ENCODE data around the gene PPP3CB.

Gene PPP3CB

DNA sequence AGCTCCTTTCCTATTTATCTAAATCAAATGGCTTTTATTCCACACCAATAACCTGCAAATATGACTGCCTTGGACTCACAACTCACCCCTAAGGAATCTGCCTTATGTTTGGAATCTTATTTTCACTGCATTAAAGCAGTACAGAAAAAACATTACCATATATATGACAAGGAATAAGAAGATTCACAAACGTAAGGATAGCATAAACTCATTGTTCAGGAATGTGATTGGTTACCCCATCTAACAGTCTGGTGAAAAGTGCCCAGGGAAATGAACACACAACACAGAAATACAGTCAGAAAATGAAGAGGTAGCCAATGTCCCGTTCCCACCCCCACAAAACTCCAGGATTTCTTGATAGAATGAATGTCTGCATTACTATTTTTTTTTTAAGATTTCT is 2.0 kb downstream of the PPP3CB start:
- Histone ChIP-seq H3K9me3 (ENCODE audit: control insufficient read depth in 2 of 2, low read length in 2 of 2) (no peaks in the 10 kb centered on the region), H3K4me1 (ENCODE audit: control insufficient read depth in 2 of 2, insufficient read depth in 2 of 2, low read length in 2 of 2) (peaks cover 12 to 18% of the 10 kb centered on the region in 2 donors), H3K36me3 (ENCODE audit: control insufficient read depth in 2 of 2, insufficient read depth in 2 of 2, low read length in 2 of 2) (peaks cover 6 to 12% of the 10 kb centered on the region in 2 donors), H3K27me3 (ENCODE audit: control insufficient read depth in 2 of 2, insufficient read depth in 2 of 2, low read length in 2 of 2) (no peaks in the 10 kb centered on the region), H3K9ac (ENCODE audit: low read depth in 1 of 2, low read length in 2 of 2) (peak overlapping the region in 1 of 2 donors; percentile 17), H3K4me3 (ENCODE audit: low read length in 2 of 2) (peak overlapping the region in 1 of 2 donors; percentile 93), H3K27ac (ENCODE audit: low read depth in 2 of 2, low read length in 2 of 2) (no peak overlapping the region)

DNA sequence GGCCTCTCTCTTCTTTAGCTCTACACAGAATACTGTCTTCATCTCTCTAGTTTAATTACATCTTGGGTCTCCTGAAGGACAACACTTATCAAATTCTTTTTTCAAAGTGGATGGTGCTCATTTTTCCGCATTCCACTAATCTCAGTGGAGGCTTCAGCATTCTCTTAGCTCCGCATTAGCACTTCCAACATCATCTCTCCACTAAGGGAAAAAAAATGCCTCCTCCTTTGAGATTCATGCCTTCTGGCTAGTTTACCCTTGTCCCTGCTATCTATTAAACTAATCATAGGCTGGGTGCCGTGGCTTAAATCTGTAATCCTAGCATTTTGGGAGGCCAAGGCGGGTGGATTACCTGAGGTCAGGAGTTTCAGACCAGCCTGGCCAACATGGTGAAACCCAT is 9.2 kb downstream of the PPP3CB start:
- no peak overlapping the region for H3K4me3 ChIP-seq (ENCODE audit: low read length in 2 of 2)
- no peak overlapping the region for H3K27ac ChIP-seq (ENCODE audit: low read depth in 2 of 2, low read length in 2 of 2)
- H3K9ac ChIP-seq (ENCODE audit: low read depth in 1 of 2, low read length in 2 of 2): no peak overlapping the region
- peaks cover 0 to 6% of the 10 kb centered on the region in 2 donors for H3K36me3 ChIP-seq (ENCODE audit: control insufficient read depth in 2 of 2, insufficient read depth in 2 of 2, low read length in 2 of 2)
- no peaks in the 10 kb centered on the region for H3K4me1 ChIP-seq (ENCODE audit: control insufficient read depth in 2 of 2, insufficient read depth in 2 of 2, low read length in 2 of 2)
- H3K9me3 ChIP-seq (ENCODE audit: control insufficient read depth in 2 of 2, low read length in 2 of 2): no peaks in the 10 kb centered on the region
- H3K27me3 ChIP-seq (ENCODE audit: control insufficient read depth in 2 of 2, insufficient read depth in 2 of 2, low read length in 2 of 2): no peaks in the 10 kb centered on the region

DNA sequence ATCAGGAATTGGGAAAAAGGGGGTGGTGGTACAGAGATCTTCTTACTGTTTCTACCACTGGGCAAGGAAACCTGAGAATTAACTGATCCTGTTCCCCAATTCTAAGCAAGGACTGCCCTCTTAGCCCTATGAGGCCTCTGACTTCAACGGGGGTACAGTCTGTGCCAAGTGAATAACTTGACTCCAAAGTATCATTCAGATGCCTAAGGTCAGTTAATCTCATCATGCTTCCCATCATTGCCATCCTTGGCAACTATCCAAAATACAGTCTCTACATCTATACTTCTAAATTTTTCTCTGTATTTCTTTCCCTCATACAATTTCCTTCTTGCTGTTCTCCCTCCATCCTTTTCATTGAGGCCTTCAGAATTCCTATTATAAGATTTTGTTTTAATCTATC is 10.5 kb downstream of the PPP3CB start:
- no peak overlapping the region for H3K4me3 ChIP-seq (ENCODE audit: low read length in 2 of 2)
- H3K27me3 ChIP-seq (ENCODE audit: control insufficient read depth in 2 of 2, insufficient read depth in 2 of 2, low read length in 2 of 2): no peaks in the 10 kb centered on the region
- H3K27ac ChIP-seq (ENCODE audit: low read depth in 2 of 2, low read length in 2 of 2): no peak overlapping the region
- no peaks in the 10 kb centered on the region for H3K9me3 ChIP-seq (ENCODE audit: control insufficient read depth in 2 of 2, low read length in 2 of 2)
- peaks cover 0 to 6% of the 10 kb centered on the region in 2 donors for H3K36me3 ChIP-seq (ENCODE audit: control insufficient read depth in 2 of 2, insufficient read depth in 2 of 2, low read length in 2 of 2)
- no peaks in the 10 kb centered on the region for H3K4me1 ChIP-seq (ENCODE audit: control insufficient read depth in 2 of 2, insufficient read depth in 2 of 2, low read length in 2 of 2)
- H3K9ac ChIP-seq (ENCODE audit: low read depth in 1 of 2, low read length in 2 of 2): no peak overlapping the region

DNA sequence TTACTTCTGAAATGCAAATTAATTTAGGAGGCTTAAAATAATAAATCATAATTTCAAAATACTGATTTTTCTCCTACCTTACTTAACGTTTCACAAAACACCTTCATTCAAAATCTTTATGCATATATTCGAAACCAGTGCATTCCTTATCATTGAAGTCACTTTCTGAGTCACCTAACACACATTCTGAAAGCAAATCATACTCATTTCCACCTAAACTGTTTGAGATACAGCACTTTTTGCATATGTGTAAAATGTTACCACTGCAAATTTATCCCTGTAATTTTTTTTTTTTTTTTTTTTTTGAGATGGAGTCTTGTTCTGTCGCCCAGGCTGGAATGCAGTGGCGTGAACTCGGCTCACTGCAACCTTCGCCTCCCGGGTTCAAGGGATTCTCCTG is 15.7 kb downstream of the PPP3CB start:
- no peaks in the 10 kb centered on the region for H3K4me1 ChIP-seq (ENCODE audit: control insufficient read depth in 2 of 2, insufficient read depth in 2 of 2, low read length in 2 of 2)
- no peaks in the 10 kb centered on the region for H3K27me3 ChIP-seq (ENCODE audit: control insufficient read depth in 2 of 2, insufficient read depth in 2 of 2, low read length in 2 of 2)
- no peaks in the 10 kb centered on the region for H3K9me3 ChIP-seq (ENCODE audit: control insufficient read depth in 2 of 2, low read length in 2 of 2)
- peaks cover 24 to 25% of the 10 kb centered on the region in 2 donors for H3K36me3 ChIP-seq (ENCODE audit: control insufficient read depth in 2 of 2, insufficient read depth in 2 of 2, low read length in 2 of 2)
- no peak overlapping the region for H3K4me3 ChIP-seq (ENCODE audit: low read length in 2 of 2)
- no peak overlapping the region for H3K27ac ChIP-seq (ENCODE audit: low read depth in 2 of 2, low read length in 2 of 2)
- H3K9ac ChIP-seq (ENCODE audit: low read depth in 1 of 2, low read length in 2 of 2): no peak overlapping the region

DNA sequence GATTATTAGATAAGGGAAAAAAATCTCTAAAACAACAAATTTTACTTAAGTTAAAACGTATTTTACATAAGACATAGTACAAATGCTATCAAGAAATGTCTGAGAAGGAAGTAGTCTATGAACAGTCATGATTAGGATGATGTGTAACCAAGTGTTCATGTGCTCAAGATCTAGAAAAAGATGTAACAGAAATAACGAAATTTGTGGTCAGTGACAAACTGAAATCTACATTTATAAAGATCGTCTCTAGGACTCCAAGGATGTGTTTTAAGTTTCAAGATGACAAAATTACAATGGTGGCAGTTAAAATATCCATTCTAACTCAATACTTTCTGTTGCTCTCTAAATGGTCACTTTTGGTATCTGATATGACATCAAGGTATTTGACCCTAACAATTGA is 17.2 kb downstream of the PPP3CB start:
- H3K9ac ChIP-seq (ENCODE audit: low read depth in 1 of 2, low read length in 2 of 2): no peak overlapping the region
- peaks cover 25 to 34% of the 10 kb centered on the region in 2 donors for H3K36me3 ChIP-seq (ENCODE audit: control insufficient read depth in 2 of 2, insufficient read depth in 2 of 2, low read length in 2 of 2)
- H3K4me3 ChIP-seq (ENCODE audit: low read length in 2 of 2): no peak overlapping the region
- no peaks in the 10 kb centered on the region for H3K9me3 ChIP-seq (ENCODE audit: control insufficient read depth in 2 of 2, low read length in 2 of 2)
- H3K4me1 ChIP-seq (ENCODE audit: control insufficient read depth in 2 of 2, insufficient read depth in 2 of 2, low read length in 2 of 2): no peaks in the 10 kb centered on the region
- H3K27me3 ChIP-seq (ENCODE audit: control insufficient read depth in 2 of 2, insufficient read depth in 2 of 2, low read length in 2 of 2): no peaks in the 10 kb centered on the region
- no peak overlapping the region for H3K27ac ChIP-seq (ENCODE audit: low read depth in 2 of 2, low read length in 2 of 2)

DNA sequence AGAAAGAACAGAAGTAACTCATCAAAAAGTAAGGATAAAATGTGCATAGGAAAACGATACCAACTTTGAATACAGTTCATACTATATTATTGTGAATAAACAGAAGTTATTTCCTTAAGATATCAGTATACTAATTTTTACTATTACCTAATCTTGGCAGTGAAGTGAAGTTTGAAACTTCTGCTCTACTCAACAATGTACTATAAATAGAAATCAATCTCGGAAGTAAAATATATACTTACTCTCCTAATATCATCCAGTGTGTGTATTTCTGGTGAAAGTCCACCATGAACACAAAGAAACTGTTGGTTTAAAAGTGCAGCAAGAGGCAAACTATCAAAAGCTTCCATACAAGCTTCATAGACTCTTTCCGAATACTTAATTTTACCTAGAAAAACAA is 24.6 kb downstream of the PPP3CB start:
- Histone ChIP-seq H3K36me3 (ENCODE audit: control insufficient read depth in 2 of 2, insufficient read depth in 2 of 2, low read length in 2 of 2) (peaks cover 35 to 59% of the 10 kb centered on the region in 2 donors), H3K27me3 (ENCODE audit: control insufficient read depth in 2 of 2, insufficient read depth in 2 of 2, low read length in 2 of 2) (no peaks in the 10 kb centered on the region), H3K4me3 (ENCODE audit: low read length in 2 of 2) (no peak overlapping the region), H3K4me1 (ENCODE audit: control insufficient read depth in 2 of 2, insufficient read depth in 2 of 2, low read length in 2 of 2) (no peaks in the 10 kb centered on the region), H3K9me3 (ENCODE audit: control insufficient read depth in 2 of 2, low read length in 2 of 2) (no peaks in the 10 kb centered on the region), H3K27ac (ENCODE audit: low read depth in 2 of 2, low read length in 2 of 2) (no peak overlapping the region), H3K9ac (ENCODE audit: low read depth in 1 of 2, low read length in 2 of 2) (no peak overlapping the region)

DNA sequence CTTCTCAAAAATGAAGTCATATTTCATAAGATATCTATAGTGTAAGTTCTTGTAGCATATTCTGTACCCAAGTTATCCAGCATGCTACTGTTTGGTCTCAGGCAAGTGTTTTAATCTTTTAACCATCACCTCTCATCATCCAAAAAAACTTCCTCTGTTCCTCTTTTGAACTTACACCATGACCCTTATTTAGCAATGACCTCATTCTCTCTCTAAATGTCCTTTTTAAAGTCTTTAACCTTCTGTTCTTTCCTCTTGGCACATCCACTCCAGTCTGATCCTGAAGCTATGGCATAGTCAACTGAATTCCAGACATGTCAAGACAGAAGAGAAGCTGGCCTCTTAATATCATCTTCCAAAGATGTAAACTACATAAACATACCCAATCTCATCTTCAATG is 26.2 kb downstream of the PPP3CB start:
- no peak overlapping the region for H3K9ac ChIP-seq (ENCODE audit: low read depth in 1 of 2, low read length in 2 of 2)
- no peak overlapping the region for H3K27ac ChIP-seq (ENCODE audit: low read depth in 2 of 2, low read length in 2 of 2)
- H3K27me3 ChIP-seq (ENCODE audit: control insufficient read depth in 2 of 2, insufficient read depth in 2 of 2, low read length in 2 of 2): no peaks in the 10 kb centered on the region
- H3K4me3 ChIP-seq (ENCODE audit: low read length in 2 of 2): no peak overlapping the region
- no peaks in the 10 kb centered on the region for H3K9me3 ChIP-seq (ENCODE audit: control insufficient read depth in 2 of 2, low read length in 2 of 2)
- H3K4me1 ChIP-seq (ENCODE audit: control insufficient read depth in 2 of 2, insufficient read depth in 2 of 2, low read length in 2 of 2): no peaks in the 10 kb centered on the region
- H3K36me3 ChIP-seq (ENCODE audit: control insufficient read depth in 2 of 2, insufficient read depth in 2 of 2, low read length in 2 of 2): peaks cover 39 to 49% of the 10 kb centered on the region in 2 donors

DNA sequence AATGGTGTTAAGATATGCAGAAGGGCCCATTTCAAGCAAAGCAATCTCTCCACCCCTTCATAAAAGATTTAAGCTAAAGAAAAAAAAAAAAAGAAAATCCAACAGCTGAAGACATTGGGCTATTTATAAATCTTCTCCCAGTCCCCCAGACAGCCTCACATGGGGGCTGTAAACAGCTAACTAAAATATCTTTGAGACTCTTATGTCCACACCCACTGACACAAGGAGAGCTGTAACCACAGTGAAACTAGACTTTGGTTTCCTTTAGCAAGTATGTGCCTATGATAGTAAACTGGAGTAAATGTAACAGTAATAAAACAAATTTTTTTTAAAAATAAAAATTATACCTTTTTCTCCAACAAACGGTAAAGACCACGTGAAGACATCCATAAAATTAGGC is 28.6 kb downstream of the PPP3CB start:
- H3K4me1 ChIP-seq (ENCODE audit: control insufficient read depth in 2 of 2, insufficient read depth in 2 of 2, low read length in 2 of 2): no peaks in the 10 kb centered on the region
- no peak overlapping the region for H3K4me3 ChIP-seq (ENCODE audit: low read length in 2 of 2)
- no peaks in the 10 kb centered on the region for H3K9me3 ChIP-seq (ENCODE audit: control insufficient read depth in 2 of 2, low read length in 2 of 2)
- H3K27ac ChIP-seq (ENCODE audit: low read depth in 2 of 2, low read length in 2 of 2): no peak overlapping the region
- no peaks in the 10 kb centered on the region for H3K27me3 ChIP-seq (ENCODE audit: control insufficient read depth in 2 of 2, insufficient read depth in 2 of 2, low read length in 2 of 2)
- no peak overlapping the region for H3K9ac ChIP-seq (ENCODE audit: low read depth in 1 of 2, low read length in 2 of 2)
- H3K36me3 ChIP-seq (ENCODE audit: control insufficient read depth in 2 of 2, insufficient read depth in 2 of 2, low read length in 2 of 2): peaks cover 34 to 35% of the 10 kb centered on the region in 2 donors

DNA sequence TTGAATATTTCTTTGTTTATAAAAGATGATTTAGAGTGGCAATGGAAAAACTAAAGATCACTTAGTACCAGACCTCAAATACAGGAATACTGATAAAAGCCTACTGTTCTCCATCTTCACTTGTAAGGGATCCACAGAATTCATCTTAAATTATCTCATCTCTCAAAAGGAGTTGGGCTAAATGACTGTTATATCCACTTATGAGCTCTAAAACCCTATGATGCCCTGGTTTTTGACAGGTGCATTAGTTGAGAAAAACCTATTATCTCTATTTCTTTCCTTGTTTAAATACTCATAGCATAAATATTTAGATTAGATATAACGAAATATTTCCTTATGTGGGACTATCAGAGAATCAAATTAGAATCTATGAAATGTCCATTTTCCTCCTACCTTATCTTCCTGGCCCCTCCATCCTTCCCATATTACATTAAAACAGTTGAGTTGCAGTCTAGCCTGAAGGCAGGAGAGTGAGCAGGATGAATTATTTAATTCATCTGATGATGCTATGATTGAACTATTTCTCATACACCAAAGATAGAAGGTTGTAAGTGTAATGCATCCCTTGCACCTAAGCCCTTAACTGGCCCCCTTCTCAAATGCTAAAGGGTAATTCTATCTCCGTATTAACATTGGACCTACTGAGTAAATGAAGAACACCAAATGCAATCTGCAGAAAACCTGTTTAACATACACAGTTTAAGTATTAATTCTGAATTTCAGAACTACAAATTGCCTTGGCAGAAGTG is 29.7 kb downstream of the PPP3CB start:
- Histone ChIP-seq H3K4me3 (ENCODE audit: low read length in 2 of 2) (no peak overlapping the region), H3K27ac (ENCODE audit: low read depth in 2 of 2, low read length in 2 of 2) (no peak overlapping the region), H3K36me3 (ENCODE audit: control insufficient read depth in 2 of 2, insufficient read depth in 2 of 2, low read length in 2 of 2) (peaks cover 32 to 34% of the 10 kb centered on the region in 2 donors), H3K27me3 (ENCODE audit: control insufficient read depth in 2 of 2, insufficient read depth in 2 of 2, low read length in 2 of 2) (no peaks in the 10 kb centered on the region), H3K9ac (ENCODE audit: low read depth in 1 of 2, low read length in 2 of 2) (no peak overlapping the region), H3K9me3 (ENCODE audit: control insufficient read depth in 2 of 2, low read length in 2 of 2) (no peaks in the 10 kb centered on the region), H3K4me1 (ENCODE audit: control insufficient read depth in 2 of 2, insufficient read depth in 2 of 2, low read length in 2 of 2) (no peaks in the 10 kb centered on the region)

DNA sequence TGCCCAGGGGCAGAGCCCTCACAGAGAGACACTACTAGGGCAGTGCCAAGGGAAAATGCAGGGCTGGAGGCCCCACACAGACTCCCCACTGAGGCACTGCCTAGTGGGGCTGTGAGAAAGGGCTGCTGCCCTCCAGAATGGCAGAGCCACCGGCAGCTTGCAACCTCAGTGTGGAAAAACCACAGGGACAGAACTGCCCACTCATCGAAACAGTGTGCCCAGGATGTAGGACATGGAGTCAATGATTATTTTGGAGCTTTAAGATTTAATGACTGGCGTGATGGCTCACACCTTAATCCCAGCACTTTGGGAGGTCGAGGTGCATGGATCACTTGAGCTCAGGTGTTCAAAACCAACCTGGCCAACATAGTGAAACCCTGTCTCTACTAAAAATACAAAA is 34.9 kb downstream of the PPP3CB start:
- Histone ChIP-seq H3K27ac (ENCODE audit: low read depth in 2 of 2, low read length in 2 of 2) (no peak overlapping the region), H3K9me3 (ENCODE audit: control insufficient read depth in 2 of 2, low read length in 2 of 2) (no peaks in the 10 kb centered on the region), H3K4me1 (ENCODE audit: control insufficient read depth in 2 of 2, insufficient read depth in 2 of 2, low read length in 2 of 2) (peaks cover 4 to 7% of the 10 kb centered on the region in 2 donors), H3K9ac (ENCODE audit: low read depth in 1 of 2, low read length in 2 of 2) (no peak overlapping the region), H3K4me3 (ENCODE audit: low read length in 2 of 2) (no peak overlapping the region), H3K36me3 (ENCODE audit: control insufficient read depth in 2 of 2, insufficient read depth in 2 of 2, low read length in 2 of 2) (peaks cover 1 to 7% of the 10 kb centered on the region in 2 donors), H3K27me3 (ENCODE audit: control insufficient read depth in 2 of 2, insufficient read depth in 2 of 2, low read length in 2 of 2) (no peaks in the 10 kb centered on the region)

All from mucosa of rectum (tissue), 2 donors.